AG08395 (cell line): ENCODE data around the gene DEFB118.
"Not testable (repeated sequence)": the region's sequence is repeated elsewhere in the genome, so short reads cannot be mapped to it uniquely, and the experiment has no call there.

Experiments
- DNase-seq: peaks from one replicate; pipeline ENCODE4 v3.0.0; 2012; ENCODE audit warnings: mixed read lengths, low spot score

The DEFB118 gene

DNA sequence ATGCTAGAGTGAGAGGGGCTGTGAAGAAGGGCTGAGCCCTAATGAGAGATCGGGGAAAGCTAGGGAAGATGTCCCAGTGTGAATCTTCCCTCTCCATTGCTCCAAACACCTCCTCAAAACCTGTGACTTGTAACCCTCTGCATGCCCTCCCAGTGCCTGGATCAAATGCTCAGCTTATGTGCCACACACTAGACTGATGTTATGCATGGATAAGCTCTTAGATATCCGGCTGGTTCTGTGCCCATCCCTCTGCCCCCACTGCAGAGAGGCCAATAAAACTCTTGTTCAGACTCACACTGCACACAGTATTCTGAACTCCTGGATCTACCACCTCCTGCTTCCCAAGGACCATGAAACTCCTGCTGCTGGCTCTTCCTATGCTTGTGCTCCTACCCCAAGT, at the start of gene DEFB118:
TSS of gene DEFB118 (plus strand) at position 301 of the 400 bp plus-strand sequence. CDS start at position 351, 50 bp downstream.
- DNase-seq, result no peak

DNA sequence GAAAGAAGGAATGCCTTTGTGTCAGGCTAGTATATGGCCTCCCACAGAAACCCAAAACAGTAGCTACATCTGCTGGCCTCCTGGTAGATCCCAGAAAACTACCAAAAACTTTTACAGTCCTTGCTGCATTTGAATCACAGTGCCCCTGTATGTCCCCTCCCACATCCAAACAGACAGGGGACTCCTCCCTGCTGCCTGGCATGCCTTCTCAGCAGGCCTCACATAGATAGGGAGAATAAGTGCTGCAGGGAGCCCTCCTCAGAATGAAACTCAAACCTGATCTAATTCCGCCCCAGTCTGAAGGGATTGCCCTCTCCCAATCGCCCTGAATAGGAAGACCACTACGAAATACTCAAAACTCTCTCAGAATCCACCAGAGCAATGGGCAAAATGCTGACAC, 45.9 kb upstream of the DEFB118 start:
- no peak for DNase-seq

DNA sequence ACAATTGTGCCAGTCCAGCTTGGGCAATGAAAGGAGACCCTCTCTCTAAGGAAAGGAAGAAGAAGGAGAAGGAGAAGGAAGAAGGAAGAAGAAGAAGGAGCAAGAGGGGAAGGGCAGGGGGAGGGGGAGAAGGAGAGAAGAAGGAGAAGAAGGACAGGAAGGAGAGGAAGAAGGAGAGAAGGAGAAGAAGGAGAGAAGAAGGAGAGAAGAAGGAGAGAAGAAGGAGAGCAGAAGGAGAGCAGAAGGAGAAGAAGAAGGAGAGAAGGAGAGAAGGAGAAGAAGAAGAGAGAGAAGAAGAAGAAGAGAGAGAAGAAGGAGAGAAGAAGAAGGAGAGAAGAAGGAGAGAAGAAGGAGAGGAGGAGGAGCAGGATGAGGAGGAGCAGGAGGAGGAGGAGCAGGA, 37.5 kb upstream of the DEFB118 start:
- DNase-seq, result no peak

GRCh38 chr20:31341470-31341869, 26.9 kb upstream of the DEFB118 start:
- DNase-seq, result no peak

- no peak for DNase-seq
These were observed 12.4 kb upstream of the DEFB118 start for GRCh38 chr20:31355981-31356380.

DNA sequence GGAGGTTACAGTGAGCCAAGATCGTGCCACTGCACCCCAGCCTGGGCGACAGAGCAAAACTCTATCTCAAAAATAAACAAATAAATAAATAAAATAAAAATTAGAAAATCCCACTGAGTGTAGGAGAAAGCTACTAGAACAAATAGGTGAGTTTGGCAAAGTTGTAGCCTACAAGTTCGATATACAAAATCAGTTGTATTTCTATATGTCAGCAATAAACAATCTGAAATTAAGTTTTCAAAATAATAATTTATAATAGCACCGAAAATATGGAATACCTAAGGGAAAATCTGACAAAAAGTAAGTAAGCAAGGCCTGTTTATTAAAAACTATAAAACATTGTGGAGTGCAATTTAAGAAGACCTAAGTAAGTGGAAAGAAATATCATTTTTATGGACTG, 5.1 kb upstream of the DEFB118 start:
- no peak for DNase-seq

DNA sequence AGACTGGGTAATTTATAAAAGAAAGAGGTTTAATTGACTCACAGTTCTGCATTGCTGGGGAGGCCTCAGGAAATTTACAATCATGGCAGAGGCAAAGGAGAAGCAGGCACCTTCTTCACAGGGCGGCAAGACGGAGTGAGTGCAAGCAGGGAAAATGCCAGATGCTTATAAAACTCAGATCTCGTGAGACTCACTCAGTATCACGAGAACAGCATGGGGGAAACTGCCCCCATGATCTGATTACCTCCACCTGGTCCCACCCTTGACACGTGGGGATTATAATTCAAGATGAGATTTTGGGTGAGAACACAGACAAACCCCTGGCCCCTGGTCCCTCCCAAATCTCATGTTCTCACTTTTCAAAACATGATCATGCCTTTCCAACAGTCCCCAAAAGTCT, 4.1 kb upstream of the DEFB118 start:
- DNase-seq, result not testable (repeated sequence)

DNA sequence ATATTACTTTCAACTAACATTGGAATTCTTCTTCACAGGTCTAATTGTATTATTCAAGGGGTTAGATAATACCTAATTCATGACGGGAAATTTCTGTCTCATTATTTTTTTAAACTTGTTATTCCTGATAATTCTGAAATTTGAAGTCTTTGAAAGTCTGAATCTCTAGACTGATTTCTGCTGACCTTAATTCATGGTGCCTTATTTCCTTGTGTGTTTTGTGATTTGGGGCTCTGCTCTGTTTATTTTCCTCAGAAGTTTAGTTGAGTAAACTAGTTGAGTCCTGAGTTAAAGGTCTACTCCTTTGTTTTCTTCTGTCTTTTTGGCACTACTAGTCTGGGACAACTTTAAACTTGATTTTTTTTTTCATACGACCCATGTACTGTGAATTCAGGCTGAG, 5.9 kb downstream of the DEFB118 start:
- DNase-seq, result no peak

DNA sequence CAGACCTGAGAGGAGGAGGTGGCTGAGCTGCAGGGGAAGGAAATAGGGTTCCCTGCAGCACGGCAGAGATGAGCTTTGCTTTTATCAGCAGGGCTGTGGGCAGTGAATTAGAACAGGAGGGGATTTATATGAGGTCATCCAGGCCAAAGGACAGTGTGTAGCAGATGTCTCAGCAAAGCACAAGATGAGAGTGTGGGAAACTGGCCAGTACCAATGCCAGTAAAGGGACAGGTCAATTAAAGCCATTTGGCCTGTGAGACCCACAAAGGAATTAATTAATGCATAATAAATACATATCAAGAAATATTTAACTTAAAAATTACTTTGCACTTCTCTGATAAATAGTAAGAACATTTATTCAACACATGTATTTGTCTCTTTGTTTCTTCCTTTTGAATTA, 22.1 kb downstream of the DEFB118 start, which contains the start of gene DEFB119:
TSS of gene DEFB119 (minus strand) at position 101 of the 400 bp plus-strand sequence. CDS start 107 bp downstream, outside the sequence.
- DNase-seq, result no peak

DNA sequence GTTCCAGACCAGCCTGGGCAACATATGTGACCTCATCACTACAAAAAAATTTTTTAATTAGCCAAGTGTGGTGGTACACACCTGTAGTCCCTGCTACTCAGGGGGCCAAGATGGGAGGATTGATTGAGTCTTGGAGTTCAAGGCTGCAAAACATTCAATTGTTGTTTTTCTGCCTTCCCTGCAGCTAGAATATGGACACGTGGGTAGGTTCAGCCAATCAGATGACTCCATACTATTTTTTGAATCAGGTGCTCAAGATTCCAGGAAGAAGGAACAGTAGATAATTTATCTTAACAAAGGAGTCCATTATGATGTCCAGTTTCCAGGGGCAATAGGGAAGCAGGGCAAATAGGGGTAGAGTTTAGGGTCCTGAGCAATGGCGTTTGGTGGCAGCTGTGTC, 24.4 kb downstream of the DEFB118 start:
- DNase-seq, result no peak

- DNase-seq, result no peak
These were observed 26.5 kb downstream of the DEFB118 start for GRCh38 chr20:31394900-31395299.

- no peak for DNase-seq
These were observed 35.5 kb downstream of the DEFB118 start for GRCh38 chr20:31403886-31404285.

GRCh38 chr20:31406115-31406514, 37.7 kb downstream of the DEFB118 start, which contains the start of gene DEFB121:
DEFB121 (minus strand) TSS chr20:31406215; CDS start chr20:31406152, 63 bp downstream.
- DNase-seq, result no peak

- no peak for DNase-seq
These were observed 41.6 kb downstream of the DEFB118 start for GRCh38 chr20:31410011-31410410.

GRCh38 chr20:31414381-31414780, 46.0 kb downstream of the DEFB118 start:
- no peak for DNase-seq

GRCh38 chr20:31415653-31416052, 47.3 kb downstream of the DEFB118 start:
- no peak for DNase-seq

- no peak for DNase-seq
These were observed 49.9 kb downstream of the DEFB118 start for GRCh38 chr20:31418307-31418706.
